Fibroblast of peridontal ligament (primary cell): ENCODE measurements around the gene CA10.

Experiments
- DNase-seq: peaks from one replicate; pipeline ENCODE4 v3.0.0-alpha.2; 2010; ENCODE audit errors: extremely low read depth

The CA10 gene

DNA sequence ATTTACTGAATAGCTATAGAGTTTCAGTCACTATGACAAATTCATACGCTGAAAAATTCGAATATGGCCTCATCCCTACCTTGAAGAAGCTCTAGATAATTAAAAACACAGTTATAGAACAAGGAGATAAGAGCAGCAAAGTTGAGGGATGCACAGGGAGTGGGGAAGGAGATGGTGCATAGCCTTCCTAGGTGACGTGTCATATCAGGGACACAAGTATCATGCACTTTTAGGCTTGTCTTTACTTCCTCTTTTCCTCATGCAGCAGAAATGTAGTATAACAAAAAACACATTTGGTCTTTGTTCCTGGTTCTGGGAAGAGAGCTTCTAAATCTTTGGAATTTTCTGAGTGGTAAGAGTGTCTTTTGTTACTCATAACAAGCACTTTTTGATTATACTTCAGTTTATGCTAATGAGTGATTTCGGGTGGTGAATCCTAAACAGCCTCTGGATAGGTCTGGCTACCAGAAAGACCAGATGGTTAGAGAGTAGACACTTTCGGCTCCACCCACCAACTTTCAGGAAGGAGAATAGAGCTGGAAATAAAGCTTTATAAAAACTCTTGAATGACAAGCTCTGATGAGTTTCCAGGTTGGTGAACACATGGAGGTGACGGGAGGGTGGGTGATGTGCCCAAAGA, 556.8 kb downstream of the CA10 start:
- no peak for DNase-seq

GRCh38 chr17:51598824-51599223, 559.7 kb downstream of the CA10 start:
- DNase-seq = no peak

DNA sequence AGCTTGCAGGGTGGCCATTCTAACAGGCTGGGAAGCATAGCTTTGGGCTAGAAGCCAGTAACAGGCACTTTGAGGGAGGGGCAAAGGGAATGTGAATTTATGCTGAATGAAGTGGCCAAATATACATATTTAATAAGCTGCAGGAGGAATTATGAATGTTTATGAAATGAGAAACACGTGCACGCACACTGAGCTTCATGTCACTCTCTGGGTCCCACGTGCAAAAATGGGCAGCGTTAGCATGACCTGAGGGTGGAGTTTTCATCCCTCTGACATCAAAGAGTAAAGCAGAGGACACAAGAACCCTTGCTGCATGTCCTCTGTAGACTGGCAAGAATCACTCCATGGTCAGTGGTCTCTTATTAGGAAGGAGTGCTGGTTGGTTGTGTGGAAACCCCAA, 561.2 kb downstream of the CA10 start:
- DNase-seq = no peak

- DNase-seq = no peak
These were observed 562.6 kb downstream of the CA10 start for GRCh38 chr17:51595826-51596398.

GRCh38 chr17:51590071-51590656, 568.4 kb downstream of the CA10 start:
- no peak for DNase-seq

- DNase-seq = no peak
These were observed 570.5 kb downstream of the CA10 start for GRCh38 chr17:51588063-51588462.

GRCh38 chr17:51587516-51587915, 571.0 kb downstream of the CA10 start:
- DNase-seq = no peak

- DNase-seq = no peak
These were observed 572.9 kb downstream of the CA10 start for GRCh38 chr17:51585514-51586104.

DNA sequence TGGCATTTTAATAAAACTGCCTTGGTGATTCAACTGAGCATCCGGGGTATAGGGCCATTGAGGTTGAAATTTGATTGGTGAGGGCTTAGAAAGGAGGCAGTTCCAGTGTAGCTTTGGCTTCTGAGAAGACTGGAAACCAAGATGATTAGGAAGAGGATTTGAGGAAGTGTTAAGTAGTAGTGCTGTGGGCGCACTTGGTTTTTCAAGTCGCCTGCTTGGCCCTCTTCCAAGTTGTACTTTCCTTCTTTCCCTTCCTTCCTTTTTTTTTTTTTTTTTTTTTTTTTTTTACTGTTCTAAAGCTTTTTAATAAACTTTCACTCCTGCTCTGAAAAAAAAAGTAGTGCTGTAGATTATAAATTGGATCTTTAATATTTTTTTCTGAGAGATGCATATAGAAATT, 577.6 kb downstream of the CA10 start:
- no peak for DNase-seq
